ENCODE measurements around the gene COL6A2.
"Not testable (repeated sequence)": the region's sequence is repeated elsewhere in the genome, so short reads cannot be mapped to it uniquely, and the experiment has no call there.

Gene COL6A2

GRCh38 chr21:46080171-46081021 is 17.5 kb upstream of the COL6A2 start:
- DNase-seq, result no peak

GRCh38 chr21:46081022-46081861 is 16.7 kb upstream of the COL6A2 start:
- no peak for DNase-seq

- DNase-seq, result no peak
Observed at GRCh38 chr21:46081862-46082712, 15.8 kb upstream of the COL6A2 start.

GRCh38 chr21:46082713-46082962 is 15.3 kb upstream of the COL6A2 start:
- no peak for DNase-seq

- no peak for DNase-seq
Observed at GRCh38 chr21:46082963-46083790, 14.7 kb upstream of the COL6A2 start.

- DNase-seq, result no peak
Observed at GRCh38 chr21:46083791-46084561, 13.9 kb upstream of the COL6A2 start.

GRCh38 chr21:46084709-46085108 is 13.2 kb upstream of the COL6A2 start:
- DNase-seq, result no peak

- not testable (repeated sequence) for DNase-seq
Observed at GRCh38 chr21:46085259-46085658, 12.7 kb upstream of the COL6A2 start.

GRCh38 chr21:46087641-46088040 is 10.3 kb upstream of the COL6A2 start:
- no peak for DNase-seq

GRCh38 chr21:46088189-46088588 is 9.7 kb upstream of the COL6A2 start:
- DNase-seq, result no peak

GRCh38 chr21:46089285-46089684 is 8.6 kb upstream of the COL6A2 start:
- DNase-seq, result no peak

GRCh38 chr21:46091118-46091517 is 6.8 kb upstream of the COL6A2 start:
- no peak for DNase-seq

- DNase-seq, result no peak
Observed at GRCh38 chr21:46091631-46092025, 6.3 kb upstream of the COL6A2 start.

GRCh38 chr21:46092026-46092764 is 5.7 kb upstream of the COL6A2 start:
- DNase-seq, result no peak

GRCh38 chr21:46092811-46093667 is 4.9 kb upstream of the COL6A2 start:
- DNase-seq, result no peak

GRCh38 chr21:46093668-46094400 is 4.1 kb upstream of the COL6A2 start:
- no peak for DNase-seq

GRCh38 chr21:46094401-46095082 is 3.4 kb upstream of the COL6A2 start:
- no peak for DNase-seq

GRCh38 chr21:46095083-46095719 is 2.7 kb upstream of the COL6A2 start:
- no peak for DNase-seq
